Natural killer cell (primary cell): Measurements from ENCODE around the gene PRDX5. TPM values are rescaled to one million over a fixed set of nuclear protein-coding genes. Genes with fewer than 3 reads are reported as not detected.

Experiments
- ATAC-seq, 3 donors: fragments of 150-1000 bp in 2 of 3; fragments of 200-7000 bp in 1 of 3; cut with Tn5 transposase; 1 replicate in 1 of 3; 2 replicates in 2 of 3; pipeline ENCODE4 v1.10.0; 2021; ENCODE audit warnings: mild to moderate bottlenecking in 2 of 3, moderate library complexity in 2 of 3
- DNase-seq, 2 donors: peaks; one replicate each; pipeline versions ENCODE4 v3.0.0 to v3.0.0-alpha.2; 2013 to 2021; ENCODE audit warnings: mixed read lengths in 1 of 2
- H3K27ac ChIP-seq: one replicate; pipeline ENCODE4 v1.5.1; 2013; ENCODE audit warnings: mild to moderate bottlenecking, low read length
- H3K27me3 ChIP-seq: one replicate; pipeline ENCODE4 v1.6.1; 2013; ENCODE audit warnings: low read length; ENCODE audit not compliant: control insufficient read depth, insufficient read depth
- H3K36me3 ChIP-seq: one replicate; pipeline ENCODE4 v1.6.1; 2013; ENCODE audit warnings: low read length; ENCODE audit not compliant: control insufficient read depth, insufficient read depth
- H3K4me1 ChIP-seq: one replicate; pipeline ENCODE4 v1.6.1; 2013; ENCODE audit warnings: low read length; ENCODE audit not compliant: control insufficient read depth, insufficient read depth
- H3K4me3 ChIP-seq: one replicate; pipeline ENCODE4 v1.5.1; 2013; ENCODE audit warnings: low read length
- H3K9me3 ChIP-seq: one replicate; pipeline ENCODE4 v1.6.1; 2013; ENCODE audit warnings: low read length; ENCODE audit not compliant: control insufficient read depth, insufficient read depth
- H3K27ac Mint-ChIP-seq, 2 donors: one replicate each; pipeline ENCODE4 v1.8.0; 2022; ENCODE audit warnings: mild to moderate bottlenecking in 2 of 2, mixed read lengths in 2 of 2, moderate library complexity in 1 of 2
- H3K27me3 Mint-ChIP-seq, 2 donors: one replicate each; pipeline ENCODE4 v1.8.0; 2022; ENCODE audit warnings: low read depth in 2 of 2, mixed read lengths in 2 of 2
- H3K36me3 Mint-ChIP-seq: one replicate; pipeline ENCODE4 v1.8.0; 2022; ENCODE audit warnings: mixed read lengths
- H3K4me1 Mint-ChIP-seq, 2 donors: one replicate each; pipeline ENCODE4 v1.8.0; 2022; ENCODE audit warnings: mixed read lengths in 2 of 2
- H3K4me3 Mint-ChIP-seq: one replicate; pipeline ENCODE4 v1.8.0; 2022; ENCODE audit warnings: mild to moderate bottlenecking, moderate library complexity, mixed read lengths
- H3K9me3 Mint-ChIP-seq, 2 donors: one replicate each; pipeline ENCODE4 v1.8.0; 2022; ENCODE audit warnings: mixed read lengths in 2 of 2
- CTCF ChIP-seq: fragments of 200-600 bp; IDR thresholded peaks from one replicate; pipeline ENCODE4 v1.8.0; 2022; ENCODE audit warnings: antibody characterized with exemption
- WGBS: methylation state at CpG from one replicate; pipeline ENCODE4 v1.1.7; 2013; ENCODE audit warnings: missing lambda C conversion rate; ENCODE audit not compliant: insufficient coverage; 5-methylcytosine and 5-hydroxymethylcytosine counted together
- intact Hi-C: fragments of 100-400 bp; cut with micrococcal nuclease; formaldehyde crosslinking; loops from one replicate; pipeline ENCODE4 v1.14.2; 2022
- total RNA-seq, 4 donors: library from RNA; stranded (reverse); fragments of 120-200 nt in 1 of 4; gene quantifications; one replicate each; pipeline versions ENCODE4 v1.2.3 to v1.2.4, GENCODE V29; 2013 to 2022

The PRDX5 gene
- 100 to 1,000 TPM in 1 of 3 donors, 10 to 100 TPM in 2; 85.9 to 104 (median 88.8) TPM for total RNA-seq
- total RNA-seq (2013), result 75.5 TPM

DNA sequence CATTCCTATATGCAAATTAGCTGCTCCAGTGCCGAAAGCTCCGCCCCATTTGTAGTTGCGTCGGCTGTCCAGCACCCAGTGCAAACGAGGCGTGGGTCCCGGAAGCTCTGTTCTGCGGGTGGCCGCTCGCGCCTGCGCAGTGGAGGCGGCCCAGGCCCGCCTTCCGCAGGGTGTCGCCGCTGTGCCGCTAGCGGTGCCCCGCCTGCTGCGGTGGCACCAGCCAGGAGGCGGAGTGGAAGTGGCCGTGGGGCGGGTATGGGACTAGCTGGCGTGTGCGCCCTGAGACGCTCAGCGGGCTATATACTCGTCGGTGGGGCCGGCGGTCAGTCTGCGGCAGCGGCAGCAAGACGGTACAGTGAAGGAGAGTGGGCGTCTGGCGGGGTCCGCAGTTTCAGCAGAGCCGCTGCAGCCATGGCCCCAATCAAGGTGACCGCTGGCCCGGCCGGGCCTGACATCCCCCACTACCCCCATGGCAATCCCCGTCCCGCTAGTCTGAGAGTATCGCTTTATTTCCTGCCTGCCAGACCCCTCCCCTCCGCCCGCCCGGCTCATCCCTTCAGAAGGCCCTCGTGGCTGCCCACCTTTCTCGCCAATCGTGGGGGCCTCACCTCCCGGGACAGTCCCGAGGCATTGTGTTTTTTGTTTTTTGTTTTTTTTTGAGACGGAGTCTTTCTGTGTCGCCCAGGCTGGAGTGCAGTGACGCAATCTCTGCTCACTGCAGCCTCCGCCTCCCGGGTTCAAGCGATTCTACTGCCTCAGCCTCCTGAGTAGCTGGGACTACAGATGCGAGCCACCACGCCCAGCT is at the start of gene PRDX5:
TSS of gene PRDX5 (plus strand) at position 161 of the 805 bp plus-strand sequence. CDS start at position 256, 95 bp downstream.
- H3K9me3 ChIP-seq, result no peaks in the 10 kb centered on the region
- Mint-ChIP-seq H3K4me1 (peaks cover 47 to 53% of the 10 kb centered on the region in 2 donors), H3K27me3 (no peaks in the 10 kb centered on the region), H3K4me3 (peak within 1 kb of the TSS; percentile 97), H3K27ac (peak within 1 kb of the TSS; percentile 88 to 99), H3K9me3 (no peaks in the 10 kb centered on the region), H3K36me3 (no peaks in the 10 kb centered on the region)
- no peak for TF ChIP-seq CTCF
- WGBS, result under 1% methylated on average over 60 of the region's 61 CpGs
- H3K27me3 ChIP-seq, result no peaks in the 10 kb centered on the region
- intact Hi-C loops, result loop anchor here (1.0 to 5.0 kb wide), 5 partner anchors 13 to 131 kb away; partner anchors contain the start of genes CCDC88B, ESRRA and STIP1
- peaks cover 34% of the 10 kb centered on the region for H3K36me3 ChIP-seq
- peaks cover 30% of the 10 kb centered on the region for H3K4me1 ChIP-seq
- peak within 1 kb of the TSS; percentile 91 for H3K4me3 ChIP-seq
- peak; percentile 74 to 90 (median 78) for ATAC-seq
- peak within 1 kb of the TSS; percentile 86 for H3K27ac ChIP-seq
- DNase-seq, result peak; percentile 95 to 99

DNA sequence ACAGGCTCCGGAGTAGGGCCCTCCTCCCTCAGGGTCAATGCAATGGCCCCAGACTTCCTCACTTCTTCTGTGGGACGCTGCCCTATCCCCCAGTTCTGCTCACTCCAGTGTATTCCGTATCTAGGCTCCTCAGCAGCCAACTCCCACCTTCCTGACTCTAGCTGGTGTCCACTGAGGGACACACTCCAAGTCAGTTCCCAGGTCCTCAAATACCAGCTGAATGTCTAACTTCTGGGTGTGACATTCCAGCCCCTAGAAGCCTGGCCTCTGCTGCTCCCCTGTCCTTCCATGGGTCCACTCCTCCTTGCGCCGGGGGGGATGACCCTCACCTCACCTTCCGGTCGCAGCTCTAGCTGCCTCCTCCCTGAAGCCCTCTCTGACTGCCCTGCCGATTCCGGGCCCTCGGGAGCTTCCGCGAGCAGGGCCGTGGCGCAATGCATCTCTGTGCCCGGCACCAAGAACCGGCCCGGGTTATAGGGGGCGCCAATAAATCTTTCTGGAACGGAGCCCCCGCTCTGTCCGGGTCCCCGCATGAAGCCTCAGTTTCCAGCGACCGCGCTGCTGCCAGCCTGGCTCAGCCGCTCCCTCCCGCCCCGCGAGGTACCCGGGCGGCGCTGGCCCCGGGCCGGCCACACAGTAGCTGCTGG is 48.9 kb upstream of the PRDX5 start:
- Histone ChIP-seq H3K27ac (peak overlapping the region; percentile 92), H3K27me3 (no peaks in the 10 kb centered on the region), H3K4me1 (peaks cover 42% of the 10 kb centered on the region), H3K36me3 (no peaks in the 10 kb centered on the region), H3K4me3 (peak overlapping the region; percentile 53), H3K9me3 (no peaks in the 10 kb centered on the region)
- intact Hi-C loops, result loop anchor here (1.0 to 2.0 kb wide), 5 partner anchors 18 to 62 kb away; partner anchors contain the start of genes DNAJC4, FERMT3, FKBP2 and PLCB3
- Mint-ChIP-seq H3K27me3 (no peaks in the 10 kb centered on the region), H3K4me3 (peak overlapping the region; percentile 97), H3K9me3 (no peaks in the 10 kb centered on the region), H3K4me1 (peaks cover 36 to 40% of the 10 kb centered on the region in 2 donors), H3K36me3 (no peaks in the 10 kb centered on the region), H3K27ac (peak overlapping the region; percentile 94 to 100)
- peak in 1 of 2 donors; percentile 61 for DNase-seq
- ATAC-seq, result peak; percentile 1 to 9 (median 1)
- TF ChIP-seq CTCF, result no peak
- 3% methylated on average over 34 of the region's 34 CpGs for WGBS

- intact Hi-C loops, result loop anchor here (1.0 to 2.0 kb wide), 8 partner anchors 16 to 71 kb away; partner anchors contain the start of genes CCDC88B, DNAJC4, ESRRA and FERMT3
- no peaks in the 10 kb centered on the region for H3K27me3 Mint-ChIP-seq
- H3K27me3 ChIP-seq, result no peaks in the 10 kb centered on the region
- H3K4me1 Mint-ChIP-seq, result peaks cover 36 to 40% of the 10 kb centered on the region in 2 donors
- no peaks in the 10 kb centered on the region for H3K36me3 Mint-ChIP-seq
- peak; percentile 34 for TF ChIP-seq CTCF
- H3K36me3 ChIP-seq, result no peaks in the 10 kb centered on the region
- ATAC-seq, result peak; percentile 68 to 83 (median 72)
- H3K9me3 Mint-ChIP-seq, result no peaks in the 10 kb centered on the region
- under 1% methylated on average over 58 of the region's 58 CpGs for WGBS
- peak overlapping the region; percentile 94 to 100 for H3K27ac Mint-ChIP-seq
- peaks cover 42% of the 10 kb centered on the region for H3K4me1 ChIP-seq
- no peaks in the 10 kb centered on the region for H3K9me3 ChIP-seq
- H3K4me3 Mint-ChIP-seq, result peak overlapping the region; percentile 97
- peak overlapping the region; percentile 53 for H3K4me3 ChIP-seq
- peak overlapping the region; percentile 92 for H3K27ac ChIP-seq
- DNase-seq, result peak; percentile 94 to 99
Observed at GRCh38 chr11:64269540-64270220, 48.2 kb upstream of the PRDX5 start.
